Activated effector memory CD4-positive, alpha-beta T cell treated with Interleukin-2 at 50 U/mL for 16 hours (primary cell): Measurements from ENCODE around the gene CCDC182.
A peak's percentile ranks its signal among the peaks of the same experiment; 100 is the strongest.

ENCODE experiments used
- DNase-seq: peaks from one replicate; pipeline ENCODE4 v3.0.0-alpha.2; 2020

The CCDC182 gene

GRCh38 chr17:57745242-57745641, at the start of gene CCDC182:
CCDC182 (minus strand) TSS chr17:57745299; CDS start chr17:57745272, 27 bp downstream.
- no peak for DNase-seq

- DNase-seq, result no peak
These were observed 49.7 kb upstream of the CCDC182 start for GRCh38 chr17:57794841-57795240.

GRCh38 chr17:57788725-57789124, 43.6 kb upstream of the CCDC182 start:
- no peak for DNase-seq

GRCh38 chr17:57785022-57785421, 39.9 kb upstream of the CCDC182 start:
- DNase-seq, result no peak

- no peak for DNase-seq
These were observed 39.3 kb upstream of the CCDC182 start for GRCh38 chr17:57784226-57784895.

- peak; percentile 58 for DNase-seq
These were observed 38.2 kb upstream of the CCDC182 start for GRCh38 chr17:57783338-57783742.

- DNase-seq, result no peak
These were observed 37.7 kb upstream of the CCDC182 start for GRCh38 chr17:57782647-57783337.

GRCh38 chr17:57782062-57782490, 37.0 kb upstream of the CCDC182 start:
- no peak for DNase-seq

- no peak for DNase-seq
These were observed 36.4 kb upstream of the CCDC182 start for GRCh38 chr17:57781386-57782061.

- DNase-seq, result no peak
These were observed 34.6 kb upstream of the CCDC182 start for GRCh38 chr17:57779706-57780105.

- no peak for DNase-seq
These were observed 33.2 kb upstream of the CCDC182 start for GRCh38 chr17:57778306-57778705.

GRCh38 chr17:57776366-57776765, 31.3 kb upstream of the CCDC182 start:
- DNase-seq, result no peak

GRCh38 chr17:57774872-57775271, 29.8 kb upstream of the CCDC182 start:
- no peak for DNase-seq

- DNase-seq, result no peak
These were observed 28.5 kb upstream of the CCDC182 start for GRCh38 chr17:57773557-57773956.

GRCh38 chr17:57772774-57773173, 27.7 kb upstream of the CCDC182 start:
- DNase-seq, result no peak

- DNase-seq, result no peak
These were observed 22.5 kb upstream of the CCDC182 start for GRCh38 chr17:57767561-57767960.

GRCh38 chr17:57766318-57766943, 21.3 kb upstream of the CCDC182 start:
- no peak for DNase-seq

GRCh38 chr17:57762452-57763395, 17.6 kb upstream of the CCDC182 start:
- no peak for DNase-seq

GRCh38 chr17:57761887-57762286, 16.8 kb upstream of the CCDC182 start:
- no peak for DNase-seq

- no peak for DNase-seq
These were observed 14.9 kb upstream of the CCDC182 start for GRCh38 chr17:57760046-57760445.

- DNase-seq, result no peak
These were observed 13.6 kb upstream of the CCDC182 start for GRCh38 chr17:57758654-57759053.

- DNase-seq, result no peak
These were observed 12.6 kb upstream of the CCDC182 start for GRCh38 chr17:57757735-57758134.
